Stimulated activated CD8-positive, alpha-beta memory T cell treated with anti-CD3 and anti-CD28 coated beads, Interleukin-2, amount 100 ng/mL, for 1 hour (primary cell): ENCODE data around the gene SLC39A8.
A peak's percentile ranks its signal among the peaks of the same experiment; 100 is the strongest.
"Not testable (repeated sequence)": the region's sequence is repeated elsewhere in the genome, so short reads cannot be mapped to it uniquely, and the experiment has no call there.

Experiments used
- DNase-seq, 2 donors: peaks; one replicate each; pipeline ENCODE4 v3.0.0-alpha.2; 2020; ENCODE audit warnings: low read depth in 2 of 2

The SLC39A8 gene

GRCh38 chr4:102344954-102345794 is at the start of gene SLC39A8:
Gene SLC39A8 (minus strand): TSS chr4:102345482. CDS start chr4:102344662, 820 bp downstream.
- DNase-seq, result peak; percentile 63 to 68

- no peak for DNase-seq
These were observed 46.9 kb upstream of the SLC39A8 start for GRCh38 chr4:102392033-102392744.

GRCh38 chr4:102390438-102390837 is 45.2 kb upstream of the SLC39A8 start:
- no peak for DNase-seq

- DNase-seq, result no peak
These were observed 43.3 kb upstream of the SLC39A8 start for GRCh38 chr4:102388611-102389010.

- no peak for DNase-seq
These were observed 42.4 kb upstream of the SLC39A8 start for GRCh38 chr4:102387552-102388150.

- no peak for DNase-seq
These were observed 41.7 kb upstream of the SLC39A8 start for GRCh38 chr4:102386966-102387365.

GRCh38 chr4:102380253-102380652 is 35.0 kb upstream of the SLC39A8 start:
- not testable (repeated sequence) for DNase-seq

GRCh38 chr4:102362922-102363432 is 17.7 kb upstream of the SLC39A8 start:
- DNase-seq, result no peak

GRCh38 chr4:102358128-102358527 is 12.8 kb upstream of the SLC39A8 start:
- DNase-seq, result no peak

- not testable (repeated sequence) for DNase-seq
These were observed 12.4 kb upstream of the SLC39A8 start for GRCh38 chr4:102357637-102358036.

GRCh38 chr4:102356562-102357202 is 11.4 kb upstream of the SLC39A8 start:
- DNase-seq, result no peak

- no peak for DNase-seq
These were observed 10.5 kb upstream of the SLC39A8 start for GRCh38 chr4:102355748-102356147.

- no peak for DNase-seq
These were observed 9.6 kb upstream of the SLC39A8 start for GRCh38 chr4:102354671-102355454.

GRCh38 chr4:102352781-102353180 is 7.5 kb upstream of the SLC39A8 start:
- no peak for DNase-seq

- DNase-seq, result no peak
These were observed 5.4 kb upstream of the SLC39A8 start for GRCh38 chr4:102350634-102351033.

- DNase-seq, result no peak
These were observed 3.4 kb upstream of the SLC39A8 start for GRCh38 chr4:102348701-102349100.

GRCh38 chr4:102345795-102346100 is 466 bp upstream of the SLC39A8 start:
- DNase-seq, result no peak

- DNase-seq, result peak; percentile 25 to 38
These were observed 745 bp downstream of the SLC39A8 start for GRCh38 chr4:102344520-102344953.

- DNase-seq, result no peak
These were observed 1.2 kb downstream of the SLC39A8 start for GRCh38 chr4:102343964-102344519.

GRCh38 chr4:102342404-102343074 is 2.7 kb downstream of the SLC39A8 start:
- no peak for DNase-seq
